Neutrophil (primary cell): ENCODE measurements around the gene BICDL2.

Experiments used
- H3K27ac ChIP-seq: fragments of 200-600 bp; sonication (generic); 2 replicates; pipeline ENCODE4 v1.5.1; 2016; ENCODE audit warnings: mild to moderate bottlenecking, moderate library complexity
- H3K27me3 ChIP-seq: fragments of 200-600 bp; sonication (generic); 2 replicates; pipeline ENCODE4 v1.6.0; 2016; ENCODE audit warnings: mild to moderate bottlenecking
- H3K36me3 ChIP-seq: fragments of 200-600 bp; sonication (generic); 2 replicates; pipeline ENCODE4 v1.5.1; 2017
- H3K4me1 ChIP-seq, 2 experiments: fragments of 200-600 bp in 1 of 2; sonication (generic) in 1 of 2; 1 replicate in 1 of 2; 2 replicates in 1 of 2; pipeline versions ENCODE4 v1.5.1 to v1.6.1; 2013 to 2016; ENCODE audit warnings: low read depth in 1 of 2, low read length in 1 of 2, mild to moderate bottlenecking in 1 of 2, moderate library complexity in 1 of 2; ENCODE audit not compliant: control insufficient read depth in 1 of 2, insufficient read depth in 1 of 2
- H3K4me3 ChIP-seq, 2 experiments: fragments of 200-600 bp in 1 of 2; sonication (generic) in 1 of 2; 1 replicate in 1 of 2; 2 replicates in 1 of 2; pipeline ENCODE4 v1.5.1; 2013 to 2016; ENCODE audit warnings: low read depth in 1 of 2, low read length in 1 of 2, mild to moderate bottlenecking in 1 of 2, moderate library complexity in 1 of 2
- H3K9me3 ChIP-seq: fragments of 200-600 bp; sonication (generic); 2 replicates; pipeline ENCODE4 v1.5.1; 2016
- TF ChIP-seq, protein P1 (sequence below): fragments of 200-600 bp; sonication (generic); IDR thresholded peaks from 2 replicates; pipeline ENCODE4 v1.5.1; 2016; ENCODE audit warnings: antibody characterized with exemption

The BICDL2 gene

DNA sequence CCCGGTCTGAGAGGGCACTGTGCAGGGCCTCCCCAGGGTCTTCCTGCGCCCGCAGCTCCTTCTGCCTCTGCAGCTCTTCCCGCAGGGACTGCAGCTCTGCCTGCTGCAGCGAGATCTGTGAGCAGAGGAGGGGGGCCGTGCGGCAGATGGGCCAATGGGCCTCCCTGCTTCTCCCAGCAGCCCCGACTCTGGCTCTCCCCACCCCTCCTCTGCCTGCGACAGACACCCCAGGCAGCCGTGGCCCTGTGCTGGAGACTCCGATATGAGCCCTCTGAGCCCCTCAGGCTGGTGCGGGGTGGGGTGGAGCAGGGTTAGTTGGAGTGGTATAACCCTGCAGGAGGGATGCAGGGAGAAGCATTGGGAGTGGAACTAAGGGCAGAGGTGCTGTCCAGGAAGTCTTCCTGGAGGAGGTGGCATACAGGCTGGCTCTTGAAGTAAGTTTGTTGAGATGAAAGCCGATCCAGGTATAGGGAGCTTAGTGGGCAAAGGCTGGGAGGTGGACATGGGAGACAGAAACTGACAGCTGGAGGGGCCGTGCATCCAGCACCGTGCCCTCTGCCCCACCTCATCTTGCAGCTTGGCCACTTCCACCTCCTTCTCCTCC lies 7.9 kb downstream of the BICDL2 start:
- TF ChIP-seq, protein P1, sequence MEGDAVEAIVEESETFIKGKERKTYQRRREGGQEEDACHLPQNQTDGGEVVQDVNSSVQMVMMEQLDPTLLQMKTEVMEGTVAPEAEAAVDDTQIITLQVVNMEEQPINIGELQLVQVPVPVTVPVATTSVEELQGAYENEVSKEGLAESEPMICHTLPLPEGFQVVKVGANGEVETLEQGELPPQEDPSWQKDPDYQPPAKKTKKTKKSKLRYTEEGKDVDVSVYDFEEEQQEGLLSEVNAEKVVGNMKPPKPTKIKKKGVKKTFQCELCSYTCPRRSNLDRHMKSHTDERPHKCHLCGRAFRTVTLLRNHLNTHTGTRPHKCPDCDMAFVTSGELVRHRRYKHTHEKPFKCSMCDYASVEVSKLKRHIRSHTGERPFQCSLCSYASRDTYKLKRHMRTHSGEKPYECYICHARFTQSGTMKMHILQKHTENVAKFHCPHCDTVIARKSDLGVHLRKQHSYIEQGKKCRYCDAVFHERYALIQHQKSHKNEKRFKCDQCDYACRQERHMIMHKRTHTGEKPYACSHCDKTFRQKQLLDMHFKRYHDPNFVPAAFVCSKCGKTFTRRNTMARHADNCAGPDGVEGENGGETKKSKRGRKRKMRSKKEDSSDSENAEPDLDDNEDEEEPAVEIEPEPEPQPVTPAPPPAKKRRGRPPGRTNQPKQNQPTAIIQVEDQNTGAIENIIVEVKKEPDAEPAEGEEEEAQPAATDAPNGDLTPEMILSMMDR, result no peak
- Histone ChIP-seq H3K36me3 (no peaks in the 10 kb centered on the region), H3K27me3 (peaks cover 55% of the 10 kb centered on the region), H3K4me1 (peaks cover 44 to 64% of the 10 kb centered on the region in 2 experiments), H3K4me3 (peak overlapping the region; percentile 46 to 59), H3K9me3 (no peaks in the 10 kb centered on the region), H3K27ac (no peak overlapping the region)

DNA sequence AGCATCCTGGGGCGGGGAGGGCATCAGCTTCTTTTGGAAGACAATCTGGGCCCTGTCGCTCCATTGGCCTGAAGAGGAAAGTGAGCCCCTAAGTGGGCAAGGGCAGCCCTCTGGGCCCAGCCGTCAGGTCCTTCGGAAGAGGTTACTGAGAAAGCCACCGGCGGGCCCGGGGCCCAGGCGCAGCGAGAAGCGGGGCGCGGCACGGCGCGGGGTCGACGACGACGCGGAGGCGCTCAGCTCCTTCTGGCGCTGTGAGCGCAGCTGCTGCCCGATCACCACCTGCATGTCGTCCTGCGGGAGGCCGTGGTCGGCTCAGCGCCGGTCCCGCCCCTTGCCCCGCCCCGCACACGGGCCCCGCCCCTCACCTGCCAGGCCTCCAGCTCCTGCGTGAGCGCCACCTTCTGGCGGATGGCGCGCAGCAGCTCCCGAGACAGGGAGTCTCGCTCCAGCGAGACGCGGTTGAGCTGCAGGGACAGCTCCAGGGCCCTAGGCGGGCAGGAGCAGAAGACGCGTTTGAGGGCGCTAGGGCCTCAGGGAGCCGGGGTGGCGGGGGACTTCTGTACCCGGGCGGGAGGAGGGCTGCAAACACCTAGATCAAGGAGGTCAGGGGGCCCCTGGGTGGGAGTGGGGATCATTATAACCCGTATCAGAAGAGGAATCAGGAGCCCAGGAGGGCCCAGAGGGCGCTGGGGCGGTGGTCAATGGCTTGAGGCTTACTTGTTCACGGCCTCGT lies 8.6 kb downstream of the BICDL2 start:
- Histone ChIP-seq H3K27ac (peak overlapping the region; percentile 58), H3K27me3 (peaks cover 48% of the 10 kb centered on the region), H3K4me3 (peak overlapping the region; percentile 23 to 59), H3K9me3 (no peaks in the 10 kb centered on the region), H3K4me1 (peaks cover 46 to 70% of the 10 kb centered on the region in 2 experiments), H3K36me3 (no peaks in the 10 kb centered on the region)
- TF ChIP-seq, protein P1, result peak; percentile 99

DNA sequence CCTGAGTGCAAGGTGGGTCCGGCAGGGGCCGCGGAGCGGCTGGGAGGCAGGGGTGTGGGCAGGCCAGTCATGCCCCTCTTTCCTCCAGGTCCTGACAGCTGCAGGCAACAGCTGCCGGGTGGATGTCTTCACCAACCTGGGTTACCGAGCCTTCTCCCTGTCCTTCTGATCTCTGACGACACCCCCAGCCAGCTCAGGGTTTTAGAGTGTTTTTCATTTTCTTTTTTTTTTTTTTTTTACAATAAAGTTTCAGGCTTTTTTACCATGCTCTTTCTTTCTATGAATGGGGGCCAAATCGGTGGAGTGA lies 9.3 kb downstream of the BICDL2 start:
- peaks cover 54 to 72% of the 10 kb centered on the region in 2 experiments for H3K4me1 ChIP-seq
- no peaks in the 10 kb centered on the region for H3K9me3 ChIP-seq
- peaks cover 1% of the 10 kb centered on the region for H3K36me3 ChIP-seq
- no peak overlapping the region for H3K4me3 ChIP-seq
- no peak overlapping the region for H3K27ac ChIP-seq
- TF ChIP-seq, protein P1, result no peak
- peaks cover 41% of the 10 kb centered on the region for H3K27me3 ChIP-seq

DNA sequence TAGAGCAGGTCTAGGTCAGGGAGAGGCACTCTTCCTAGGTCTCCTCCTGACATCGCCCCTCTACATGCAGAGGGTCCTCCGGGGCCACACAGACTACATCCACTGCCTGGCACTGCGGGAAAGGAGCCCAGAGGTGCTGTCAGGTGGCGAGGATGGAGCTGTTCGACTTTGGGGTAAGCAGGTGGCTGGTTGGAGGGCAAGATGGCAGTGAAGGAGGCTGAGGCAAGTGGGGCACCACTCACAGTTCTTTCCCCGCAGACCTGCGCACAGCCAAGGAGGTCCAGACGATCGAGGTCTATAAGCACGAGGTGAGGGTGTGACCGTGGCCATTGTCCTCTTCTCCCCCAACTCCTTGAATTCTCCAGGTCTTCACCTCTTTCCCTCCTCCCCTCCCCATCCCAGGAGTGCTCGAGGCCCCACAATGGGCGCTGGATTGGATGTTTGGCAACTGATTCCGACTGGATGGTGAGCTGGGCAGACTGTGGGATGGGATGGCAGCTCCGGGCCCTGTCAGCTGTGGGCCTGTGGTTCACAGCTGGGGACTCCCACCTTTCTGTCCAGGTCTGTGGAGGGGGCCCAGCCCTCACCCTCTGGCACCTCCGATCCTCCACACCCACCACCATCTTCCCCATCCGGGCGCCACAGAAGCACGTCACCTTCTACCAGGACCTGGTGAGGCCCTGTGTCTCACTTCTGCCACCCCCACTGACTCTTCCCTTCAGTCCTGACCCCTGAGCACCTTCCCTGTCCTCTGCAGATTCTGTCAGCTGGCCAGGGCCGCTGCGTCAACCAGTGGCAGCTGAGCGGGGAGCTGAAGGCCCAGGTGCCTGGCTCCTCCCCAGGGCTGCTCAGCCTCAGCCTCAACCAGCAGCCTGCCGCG lies 9.9 kb downstream of the BICDL2 start:
- TF ChIP-seq, protein P1, result no peak
- H3K27me3 ChIP-seq, result peaks cover 35% of the 10 kb centered on the region
- H3K4me3 ChIP-seq, result no peak overlapping the region
- H3K36me3 ChIP-seq, result peaks cover 7% of the 10 kb centered on the region
- H3K27ac ChIP-seq, result no peak overlapping the region
- peaks cover 56 to 73% of the 10 kb centered on the region in 2 experiments for H3K4me1 ChIP-seq
- H3K9me3 ChIP-seq, result no peaks in the 10 kb centered on the region

DNA sequence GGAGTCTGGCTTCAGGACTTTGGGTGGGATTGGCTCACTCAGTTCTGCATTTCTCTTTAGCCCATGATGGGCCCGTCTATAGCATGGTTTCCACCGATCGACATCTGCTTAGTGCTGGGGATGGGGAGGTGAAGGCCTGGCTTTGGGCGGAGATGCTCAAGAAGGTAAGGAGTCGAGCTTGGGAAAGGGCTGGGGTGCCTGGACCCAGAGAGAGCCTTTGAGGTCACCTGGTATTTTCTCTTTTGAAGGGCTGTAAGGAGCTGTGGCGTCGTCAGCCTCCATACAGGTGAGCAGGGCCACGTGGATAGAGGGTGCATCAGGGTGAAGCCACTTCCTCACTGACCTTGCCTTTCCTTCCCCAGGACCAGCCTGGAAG lies 10.8 kb downstream of the BICDL2 start:
- H3K4me1 ChIP-seq, result peaks cover 58 to 73% of the 10 kb centered on the region in 2 experiments
- no peaks in the 10 kb centered on the region for H3K9me3 ChIP-seq
- TF ChIP-seq, protein P1, result no peak
- peaks cover 28% of the 10 kb centered on the region for H3K27me3 ChIP-seq
- H3K36me3 ChIP-seq, result peaks cover 14% of the 10 kb centered on the region
- no peak overlapping the region for H3K27ac ChIP-seq
- no peak overlapping the region for H3K4me3 ChIP-seq
